GM12878 (cell line): Measurements from ENCODE around the gene SCLT1. TPM values are rescaled to one million over a fixed set of nuclear protein-coding genes. Genes with fewer than 3 reads are reported as not detected.

ENCODE experiments used
- ATAC-seq: fragments of 200-7000 bp; cut with Tn5 transposase; 3 replicates; pipeline ENCODE4 v1.9.1; 2020; ENCODE audit warnings: mild to moderate bottlenecking, moderate library complexity
- BruUV-seq: library from RNA; stranded (reverse); fragments of 400-500 nt; replicated peaks from 2 replicates; lab custom pipeline; 2021; lab: Mats Ljungman, UMichigan
- CTCF ChIA-PET: fragments of 300-600 bp; sonication (Branson Sonifier 250); formaldehyde crosslinking; extraction: SDS; loops from one replicate; lab custom pipeline; 2021; ENCODE audit warnings: inconsistent platforms; lab: Yijun Ruan, JAX
- POLR2A ChIA-PET: fragments of 350-600 bp; formaldehyde crosslinking; extraction: SDS; loops from one replicate; lab custom pipeline; 2021; ENCODE audit warnings: inconsistent platforms; lab: Charles Lee
- RAD21 ChIA-PET: fragments of 300-600 bp; sonication (Branson Sonifier 250); formaldehyde crosslinking; loops from one replicate; lab custom pipeline; 2023; ENCODE audit warnings: antibody characterized with exemption; ENCODE audit not compliant: unreplicated experiment; lab: Charles Lee
- SMC1A ChIA-PET: fragments of 300-600 bp; sonication (Branson Sonifier 250); formaldehyde crosslinking; loops from one replicate; lab custom pipeline; 2023; ENCODE audit not compliant: unreplicated experiment, uncharacterized antibody; lab: Charles Lee
- DNase-seq: peaks from one replicate; pipeline ENCODE4 v3.0.0-alpha.2; 2011; ENCODE audit warnings: low read depth, low spot score
- FAIRE-seq: peaks from 3 replicates; lab custom pipeline; 2011; peaks lifted over from hg19 to GRCh38; lab: Jason Lieb, UNC
- H2AFZ ChIP-seq: 2 replicates; pipeline ENCODE4 v1.6.0; 2011; ENCODE audit warnings: low read depth, low read length, control low read depth; ENCODE audit not compliant: control insufficient read depth
- H3K27ac ChIP-seq: 2 replicates; pipeline ENCODE4 v1.5.1; 2011; ENCODE audit warnings: control low read depth; ENCODE audit not compliant: control insufficient read depth, insufficient read depth
- H3K27me3 ChIP-seq, 2 experiments: replicated peaks in 1 of 2; 2 replicates each; pipeline versions ENCODE4 v1.6.0 to v1.6.1; 2011; ENCODE audit warnings: low read length in 1 of 2; ENCODE audit not compliant: control insufficient read depth in 2 of 2, insufficient read depth in 2 of 2
- H3K36me3 ChIP-seq, 2 experiments: 2 replicates each; pipeline ENCODE4 v1.5.1; 2011; ENCODE audit warnings: low read length in 1 of 2; ENCODE audit not compliant: control insufficient read depth in 2 of 2, insufficient read depth in 2 of 2
- H3K4me1 ChIP-seq: 2 replicates; pipeline ENCODE4 v1.6.1; 2011; ENCODE audit warnings: mild to moderate bottlenecking, low read length, moderate library complexity, mixed read lengths; ENCODE audit not compliant: control insufficient read depth, insufficient read depth
- H3K4me2 ChIP-seq: 2 replicates; pipeline ENCODE4 v1.6.0; 2011; ENCODE audit warnings: control low read depth; ENCODE audit not compliant: control insufficient read depth, insufficient read depth
- H3K4me3 ChIP-seq: fragments of 200-600 bp; sonication (generic); 2 replicates; pipeline ENCODE4 v1.5.1; 2016
- H3K79me2 ChIP-seq: 2 replicates; pipeline ENCODE4 v1.6.0; 2011; ENCODE audit warnings: low read length; ENCODE audit not compliant: control insufficient read depth, insufficient read depth
- H3K9ac ChIP-seq: 2 replicates; pipeline ENCODE4 v1.8.0; 2011; ENCODE audit warnings: low read length, control low read depth, mixed read lengths; ENCODE audit not compliant: control insufficient read depth, insufficient read depth
- H3K9me3 ChIP-seq: replicated peaks from 3 replicates; pipeline ENCODE4 v1.5.1; 2011; ENCODE audit warnings: mild to moderate bottlenecking, low read length; ENCODE audit not compliant: control insufficient read depth, insufficient read depth
- H4K20me1 ChIP-seq: 2 replicates; pipeline ENCODE4 v1.6.0; 2011; ENCODE audit not compliant: control insufficient read depth, insufficient read depth
- ATF3 ChIP-seq: IDR thresholded peaks from 2 replicates; pipeline ENCODE4 v1.6.1; 2011; ENCODE audit warnings: low read depth, mild to moderate bottlenecking, low read length, moderate library complexity, borderline replicate concordance; ENCODE audit errors: extremely low read depth
- CBX5 ChIP-seq: sonication (generic); IDR thresholded peaks from 2 replicates; pipeline ENCODE4 v1.6.1; 2016; ENCODE audit warnings: low read depth, moderate library complexity, mild to moderate bottlenecking, inconsistent platforms
- EZH2 ChIP-seq: IDR thresholded peaks from 2 replicates; pipeline ENCODE4 v1.6.1; 2012; ENCODE audit warnings: low read depth, mild to moderate bottlenecking, control low read depth, inconsistent platforms, low read length, borderline replicate concordance; ENCODE audit not compliant: control insufficient read depth
- FOXM1 ChIP-seq: IDR thresholded peaks from 2 replicates; pipeline ENCODE4 v1.6.1; 2012; ENCODE audit warnings: low read depth, mild to moderate bottlenecking, inconsistent platforms, low read length, moderate library complexity
- HSF1 ChIP-seq: fragments of 150-350 bp; IDR thresholded peaks from 2 replicates; pipeline ENCODE4 v1.6.1; 2014; ENCODE audit warnings: mild to moderate bottlenecking, low read depth, low read length
- IKZF2 ChIP-seq, 2 experiments: fragments of 450-650 bp; IDR thresholded peaks; 2 replicates each; pipeline ENCODE4 v1.6.1; 2017; ENCODE audit warnings: mild to moderate bottlenecking in 2 of 2, moderate library complexity in 2 of 2
- MYC ChIP-seq: IDR thresholded peaks from 2 replicates; pipeline ENCODE4 v1.6.1; 2011; ENCODE audit warnings: mild to moderate bottlenecking, low read length, moderate library complexity, inconsistent platforms; ENCODE audit not compliant: insufficient read depth, insufficient replicate concordance, insufficient read length, severe bottlenecking
- PBX3 ChIP-seq: IDR thresholded peaks from 2 replicates; pipeline ENCODE4 v1.6.1; 2011; ENCODE audit warnings: mild to moderate bottlenecking, low read depth, low read length, moderate library complexity; ENCODE audit not compliant: insufficient replicate concordance
- YBX1 ChIP-seq: fragments of 450-650 bp; IDR thresholded peaks from 2 replicates; pipeline ENCODE4 v1.6.1; 2016; ENCODE audit warnings: antibody characterized with exemption
- ZNF24 ChIP-seq: fragments of 450-650 bp; IDR thresholded peaks from 2 replicates; pipeline ENCODE4 v1.6.1; 2017; ENCODE audit warnings: antibody characterized with exemption, mild to moderate bottlenecking
- ZNF384 ChIP-seq: IDR thresholded peaks from 2 replicates; pipeline ENCODE4 v1.6.1; 2012; ENCODE audit warnings: low read depth, mild to moderate bottlenecking, low read length, improper control_type of control experiment, borderline replicate concordance
- WGBS: methylation state at CpG from one replicate; pipeline ENCODE4 v1.1.6; 2016; ENCODE audit warnings: low lambda C conversion rate; ENCODE audit not compliant: insufficient replicate concordance, insufficient coverage; ENCODE audit errors: missing lambda C conversion rate; 5-methylcytosine and 5-hydroxymethylcytosine counted together
- in situ Hi-C: fragments of 300-500 bp; cut with MboI; formaldehyde crosslinking; loops from 9 replicates; pipeline ENCODE4 v1.14.3; 2018; ENCODE audit warnings: mixed read lengths
- intact Hi-C: fragments of 100-400 bp; cut with micrococcal nuclease; formaldehyde crosslinking; loops from one replicate; pipeline ENCODE4 v1.14.2; 2022; ENCODE audit not compliant: unreplicated experiment
- polyA plus RNA-seq, 11 experiments: library from polyadenylated mRNA; depleted of rRNA in 4 of 11; unstranded in 6 of 11; stranded (reverse) in 5 of 11; fragments of >200 nt; fragmentation: Nextera tagmentation in 4 of 11; fragmentation: Illumina TruSeq in 1 of 11; extraction: Ambion mirVana in 4 of 11; extraction: Trizol in 1 of 11; gene quantifications; 1 replicate in 1 of 11; 2 replicates in 10 of 11; pipeline versions ENCODE4 v1.2.1 to v1.2.3, GENCODE V29; 2011 to 2016; ENCODE audit warnings: inconsistent platforms in 2 of 11, missing spikeins in 2 of 11, low read depth in 1 of 11
- total RNA-seq, 4 experiments: library from RNA; depleted of rRNA in 3 of 4; stranded (reverse); fragments of >200 nt in 3 of 4; fragmentation: Illumina TruSeq in 1 of 4; extraction: Trizol in 1 of 4; gene quantifications; 2 replicates each; pipeline versions ENCODE4 v1.2.1 to v1.2.3, GENCODE V29; 2013 to 2021

The SCLT1 gene
- total and polyA plus RNA-seq, 10 of the 15 experiments (the other 5 are each of a cell fraction or from before 2014, with no cell fraction given), result 7.8 to 31.4 (median 19.6) TPM

- H3K27ac ChIP-seq, result no peak overlapping the region
- H3K9me3 ChIP-seq, result peaks cover 3% of the 10 kb centered on the region; the same call in 2 of the 3 replicates
- no peak overlapping the region for H3K4me2 ChIP-seq
- H3K4me1 ChIP-seq, result no peaks in the 10 kb centered on the region
- no peaks in the 10 kb centered on the region for H4K20me1 ChIP-seq
- no TSS peak for BruUV-seq
- H3K4me3 ChIP-seq, result no peak overlapping the region
- no peak overlapping the region for H2AFZ ChIP-seq
- H3K27me3 ChIP-seq, result no peaks in the 10 kb centered on the region
- H3K9ac ChIP-seq, result no peak overlapping the region
- no peak for ATAC-seq
- no peaks in the 10 kb centered on the region for H3K79me2 ChIP-seq
- FAIRE-seq, result no peak
- in situ Hi-C loops (no loop called here), intact Hi-C loops (no loop called here)
- ChIA-PET SMC1A (no interaction called here), CTCF (no interaction called here), POLR2A (interaction anchor here (0.5 kb wide), 1 partner anchor 158 kb away, joined by 5 read pairs; no protein-coding TSS in a partner anchor), RAD21 (no interaction called here)
- TF ChIP-seq ZNF24 (no peak), MYC (no peak), ZNF384 (no peak), IKZF2 (IDR thresholded peaks at IDR 0.05) (no peak), YBX1 (no peak), PBX3 (no peak), FOXM1 (no peak), EZH2 (no peak), HSF1 (no peak), CBX5 (no peak), ATF3 (no peak)
- 69% methylated on average over 3 of the region's 3 CpGs for WGBS
- no peaks in the 10 kb centered on the region; a peak in 1 of 4 replicates for H3K36me3 ChIP-seq
- no peak for DNase-seq
Measured at GRCh38 chr4:128930051-128930450, 163.3 kb downstream of the SCLT1 start.
